SK-N-SH treated with all-trans-retinoic acid at 6 μM for 48 hours (cell line): ENCODE data around the gene GMPPB.

Experiments used
- ATAC-seq: fragments of 200-7000 bp; cut with Tn5 transposase; 3 replicates; pipeline ENCODE4 v1.9.1; 2020; ENCODE audit warnings: mild to moderate bottlenecking, moderate library complexity
- ESRRG ChIP-seq: fragments of 250-450 bp; sonication (Bioruptor Pico); IDR thresholded peaks from 2 replicates; pipeline ENCODE4 v1.6.1; 2021; ENCODE audit warnings: mild to moderate bottlenecking
- GLIS3 ChIP-seq: fragments of 250-450 bp; sonication (Bioruptor Pico); IDR thresholded peaks from 2 replicates; pipeline ENCODE4 v1.5.0; 2020; ENCODE audit warnings: mild to moderate bottlenecking, moderate library complexity
- ISL1 ChIP-seq: fragments of 250-450 bp; sonication (Bioruptor Pico); IDR thresholded peaks from 2 replicates; pipeline ENCODE4 v2.1.2; 2022; ENCODE audit warnings: mild to moderate bottlenecking, moderate library complexity
- PPARA ChIP-seq: fragments of 250-450 bp; sonication (Bioruptor Pico); IDR thresholded peaks from 2 replicates; pipeline ENCODE4 v1.5.0; 2020; ENCODE audit warnings: mild to moderate bottlenecking, borderline replicate concordance
- RARB ChIP-seq: fragments of 250-450 bp; sonication (Bioruptor Pico); IDR thresholded peaks from 2 replicates; pipeline ENCODE4 v1.8.0; 2021; ENCODE audit warnings: mild to moderate bottlenecking, moderate library complexity
- SNAI2 ChIP-seq: fragments of 250-450 bp; sonication (Bioruptor Pico); IDR thresholded peaks from 2 replicates; pipeline ENCODE4 v1.5.0; 2020; ENCODE audit warnings: mild to moderate bottlenecking, moderate library complexity
- TCF4 ChIP-seq: fragments of 250-450 bp; sonication (Bioruptor Pico); IDR thresholded peaks from 2 replicates; pipeline ENCODE4 v1.8.0; 2021; ENCODE audit warnings: mild to moderate bottlenecking, moderate library complexity, borderline replicate concordance
- TOX ChIP-seq: fragments of 250-450 bp; sonication (Bioruptor Pico); IDR thresholded peaks from 2 replicates; pipeline ENCODE4 v1.8.0; 2021; ENCODE audit warnings: mild to moderate bottlenecking, moderate library complexity, borderline replicate concordance
- ZC3H10 ChIP-seq: fragments of 250-450 bp; sonication (Bioruptor Pico); IDR thresholded peaks from 2 replicates; pipeline ENCODE4 v1.5.1; 2021; ENCODE audit warnings: mild to moderate bottlenecking, moderate library complexity
- ZFP3 ChIP-seq: fragments of 250-450 bp; sonication (Bioruptor Pico); IDR thresholded peaks from 2 replicates; pipeline ENCODE4 v1.5.0; 2020; ENCODE audit warnings: mild to moderate bottlenecking, moderate library complexity
- ZFP30 ChIP-seq: fragments of 450-650 bp; formaldehyde crosslinking; IDR thresholded peaks from 2 replicates; pipeline ENCODE4 v1.5.0; 2022; ENCODE audit warnings: mild to moderate bottlenecking, moderate library complexity
- ZNF565 ChIP-seq: fragments of 450-650 bp; formaldehyde crosslinking; conservative IDR thresholded peaks from 2 replicates; pipeline ENCODE4 v1.5.0; 2020; ENCODE audit warnings: low read depth, mild to moderate bottlenecking, moderate library complexity
- ZNF70 ChIP-seq: fragments of 450-650 bp; formaldehyde crosslinking; IDR thresholded peaks from 2 replicates; pipeline ENCODE4 v1.5.0; 2020; ENCODE audit warnings: mild to moderate bottlenecking, moderate library complexity
- ZNF8 ChIP-seq: fragments of 450-650 bp; formaldehyde crosslinking; IDR thresholded peaks from 2 replicates; pipeline ENCODE4 v1.5.0; 2020; ENCODE audit warnings: mild to moderate bottlenecking, moderate library complexity
- TF ChIP-seq, protein P1 (sequence below): fragments of 250-450 bp; sonication (Bioruptor Pico); IDR thresholded peaks from 2 replicates; pipeline ENCODE4 v1.8.0; 2021; ENCODE audit warnings: low read depth, mild to moderate bottlenecking, moderate library complexity, borderline replicate concordance
- TF ChIP-seq, protein P2 (sequence below): fragments of 250-450 bp; sonication (Bioruptor Pico); IDR thresholded peaks from 2 replicates; pipeline ENCODE4 v1.5.0; 2020; ENCODE audit warnings: mild to moderate bottlenecking, moderate library complexity
- TF ChIP-seq, protein P3 (sequence below): fragments of 250-450 bp; sonication (Bioruptor Pico); IDR thresholded peaks from 2 replicates; pipeline ENCODE4 v1.5.1; 2021; ENCODE audit warnings: mild to moderate bottlenecking, moderate library complexity
- TF ChIP-seq, protein P4 (sequence below): fragments of 250-450 bp; sonication (Bioruptor Pico); IDR thresholded peaks from 2 replicates; pipeline ENCODE4 v1.8.0; 2020; ENCODE audit warnings: mild to moderate bottlenecking, moderate library complexity, borderline replicate concordance

Gene GMPPB

DNA sequence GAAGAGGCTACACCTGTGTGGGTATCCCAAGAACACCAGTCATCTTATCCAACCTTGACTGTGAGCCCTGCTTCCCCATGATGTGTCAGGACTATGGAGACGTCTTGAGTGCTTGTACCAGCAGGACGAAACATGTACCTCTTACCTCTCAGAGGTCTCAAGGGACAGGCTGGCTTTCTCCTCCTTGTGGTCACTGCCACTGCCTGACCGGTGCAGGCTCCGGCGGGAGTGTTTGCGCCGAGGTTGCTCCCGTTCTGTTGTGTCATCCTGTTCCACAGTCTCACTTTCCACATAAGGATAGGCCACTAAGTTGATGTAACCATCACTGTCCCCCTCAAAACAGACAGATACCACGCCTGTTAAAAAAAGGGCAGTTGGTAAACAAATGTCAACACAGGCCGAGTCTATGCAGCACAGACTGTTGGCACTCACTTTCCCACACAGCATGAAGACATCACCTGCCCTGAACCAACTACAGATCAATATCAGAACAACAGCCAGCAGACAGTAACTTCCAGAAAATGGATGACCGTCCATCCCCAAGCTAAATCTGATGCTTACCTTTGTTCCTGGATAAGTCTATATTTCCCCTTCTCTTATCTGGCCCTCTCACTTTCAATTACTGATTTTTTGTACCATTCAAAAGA is 14.4 kb upstream of the GMPPB start (continued):
- TF ChIP-seq ESRRG (CRISPR knock-in tag) = no peak
- no peak for TF ChIP-seq ISL1 (CRISPR knock-in tag)
- TF ChIP-seq ZFP3 (CRISPR knock-in tag) = no peak
- no peak for TF ChIP-seq ZFP30 (CRISPR knock-in tag)
- no peak for TF ChIP-seq SNAI2
- TF ChIP-seq TCF4 = no peak

DNA sequence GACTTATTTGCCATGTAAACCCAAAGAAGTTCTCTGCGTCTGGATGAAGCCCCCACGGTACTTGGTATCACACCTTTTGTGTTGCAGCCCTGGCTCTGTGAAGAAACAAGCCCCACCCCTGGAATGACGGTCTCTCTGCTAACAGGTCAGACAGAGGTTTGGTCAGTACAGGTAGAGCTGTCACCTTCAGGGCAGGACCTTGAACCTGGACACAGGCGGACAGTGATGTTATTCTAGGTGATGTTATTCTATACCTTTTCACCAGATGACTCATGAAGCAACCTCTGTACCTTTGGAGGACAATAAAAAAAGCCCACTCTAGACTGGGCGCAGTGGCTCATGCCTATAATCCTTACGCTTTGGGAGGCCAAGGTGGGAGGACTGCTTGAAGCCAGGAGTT is 11.0 kb upstream of the GMPPB start:
- no peak for ATAC-seq
- TF ChIP-seq ZFP3 (CRISPR knock-in tag) (no peak), SNAI2 (no peak)

DNA sequence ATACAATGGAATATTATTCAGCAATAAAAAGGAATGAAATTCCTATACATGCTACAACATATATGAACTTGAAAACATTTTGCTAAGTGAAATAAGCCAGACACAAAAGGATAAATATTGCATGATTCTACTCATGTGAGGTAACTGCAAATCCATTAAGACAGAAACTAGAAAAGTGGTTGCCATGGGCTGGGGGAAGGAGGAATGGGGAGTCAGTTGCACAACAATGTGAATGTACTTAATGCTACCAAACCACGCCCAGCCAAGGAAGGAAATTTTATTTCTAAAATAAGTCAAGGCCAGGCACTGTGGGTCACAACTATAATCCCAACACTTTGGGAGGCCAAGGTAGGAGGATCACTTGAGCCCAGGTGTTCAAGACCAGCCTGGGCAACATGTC is 9.8 kb upstream of the GMPPB start:
- ATAC-seq = no peak
- TF ChIP-seq RARB (CRISPR knock-in tag) = no peak
- TF ChIP-seq ISL1 (CRISPR knock-in tag) = no peak
- TF ChIP-seq PPARA = no peak
- TF ChIP-seq ZFP3 (CRISPR knock-in tag) = no peak
- no peak for TF ChIP-seq SNAI2

DNA sequence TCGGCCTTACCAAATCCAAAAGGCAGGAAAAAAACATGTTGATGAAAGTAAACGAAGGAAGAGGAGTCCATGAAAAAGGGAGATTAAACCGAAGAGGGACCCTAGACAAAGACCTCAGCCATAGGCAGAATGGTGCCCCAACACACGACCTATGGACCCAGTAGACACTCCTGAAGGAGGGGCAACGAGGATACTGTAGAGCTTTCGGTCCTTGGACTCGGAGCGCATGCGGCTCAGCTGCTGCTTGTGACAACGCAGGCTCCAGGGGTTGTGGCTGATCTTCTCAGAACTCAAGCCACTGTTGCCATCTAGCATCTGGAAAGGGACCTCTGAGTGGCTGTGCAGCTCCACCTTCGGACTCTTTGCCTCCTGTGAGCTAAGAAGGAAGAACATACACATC is 8.8 kb upstream of the GMPPB start:
- ATAC-seq = no peak

DNA sequence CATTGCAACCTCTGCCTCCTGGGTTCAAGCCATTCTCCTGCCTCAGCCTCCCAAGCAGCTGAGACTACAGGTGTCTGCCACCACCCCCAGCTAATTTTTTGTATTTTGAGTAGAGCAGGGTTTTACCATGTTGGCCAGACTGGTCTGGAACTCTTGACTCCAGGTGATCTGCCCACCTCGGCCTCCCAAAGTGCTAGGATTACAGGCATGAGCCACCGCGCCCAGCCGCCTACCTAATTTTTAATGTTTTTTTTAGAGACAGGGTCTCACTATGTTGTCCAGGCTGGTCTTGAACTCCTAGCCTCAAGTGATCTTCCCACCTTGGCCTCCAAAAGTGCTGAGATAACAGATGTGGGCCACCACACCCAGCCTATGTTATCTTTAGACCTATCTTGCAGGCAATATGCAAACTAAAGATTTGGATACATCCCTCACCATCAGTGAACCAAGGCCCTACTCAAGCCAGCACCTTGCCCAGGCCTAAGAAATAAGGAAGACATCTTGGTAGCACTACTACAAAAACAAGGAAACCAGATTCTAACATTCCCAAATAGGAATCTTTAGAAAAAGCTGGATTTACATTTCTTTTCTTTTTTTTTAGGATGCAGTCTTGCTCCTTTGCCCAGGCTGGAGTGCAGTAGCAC is 6.3 kb upstream of the GMPPB start:
- no peak for ATAC-seq
- TF ChIP-seq ESRRG (CRISPR knock-in tag) (no peak), ZFP30 (CRISPR knock-in tag) (no peak), RARB (CRISPR knock-in tag) (no peak), ISL1 (CRISPR knock-in tag) (no peak), ZNF565 (CRISPR knock-in tag) (no peak), ZFP3 (CRISPR knock-in tag) (no peak), TCF4 (no peak), ZNF8 (CRISPR knock-in tag) (no peak), ZC3H10 (CRISPR knock-in tag) (no peak), PPARA (no peak)
- TF ChIP-seq, protein P1, sequence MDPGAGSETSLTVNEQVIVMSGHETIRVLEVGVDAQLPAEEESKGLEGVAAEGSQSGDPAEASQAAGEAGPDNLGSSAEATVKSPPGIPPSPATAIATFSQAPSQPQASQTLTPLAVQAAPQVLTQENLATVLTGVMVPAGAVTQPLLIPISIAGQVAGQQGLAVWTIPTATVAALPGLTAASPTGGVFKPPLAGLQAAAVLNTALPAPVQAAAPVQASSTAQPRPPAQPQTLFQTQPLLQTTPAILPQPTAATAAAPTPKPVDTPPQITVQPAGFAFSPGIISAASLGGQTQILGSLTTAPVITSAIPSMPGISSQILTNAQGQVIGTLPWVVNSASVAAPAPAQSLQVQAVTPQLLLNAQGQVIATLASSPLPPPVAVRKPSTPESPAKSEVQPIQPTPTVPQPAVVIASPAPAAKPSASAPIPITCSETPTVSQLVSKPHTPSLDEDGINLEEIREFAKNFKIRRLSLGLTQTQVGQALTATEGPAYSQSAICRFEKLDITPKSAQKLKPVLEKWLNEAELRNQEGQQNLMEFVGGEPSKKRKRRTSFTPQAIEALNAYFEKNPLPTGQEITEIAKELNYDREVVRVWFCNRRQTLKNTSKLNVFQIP (CRISPR knock-in tag) = no peak
- TF ChIP-seq, protein P2, sequence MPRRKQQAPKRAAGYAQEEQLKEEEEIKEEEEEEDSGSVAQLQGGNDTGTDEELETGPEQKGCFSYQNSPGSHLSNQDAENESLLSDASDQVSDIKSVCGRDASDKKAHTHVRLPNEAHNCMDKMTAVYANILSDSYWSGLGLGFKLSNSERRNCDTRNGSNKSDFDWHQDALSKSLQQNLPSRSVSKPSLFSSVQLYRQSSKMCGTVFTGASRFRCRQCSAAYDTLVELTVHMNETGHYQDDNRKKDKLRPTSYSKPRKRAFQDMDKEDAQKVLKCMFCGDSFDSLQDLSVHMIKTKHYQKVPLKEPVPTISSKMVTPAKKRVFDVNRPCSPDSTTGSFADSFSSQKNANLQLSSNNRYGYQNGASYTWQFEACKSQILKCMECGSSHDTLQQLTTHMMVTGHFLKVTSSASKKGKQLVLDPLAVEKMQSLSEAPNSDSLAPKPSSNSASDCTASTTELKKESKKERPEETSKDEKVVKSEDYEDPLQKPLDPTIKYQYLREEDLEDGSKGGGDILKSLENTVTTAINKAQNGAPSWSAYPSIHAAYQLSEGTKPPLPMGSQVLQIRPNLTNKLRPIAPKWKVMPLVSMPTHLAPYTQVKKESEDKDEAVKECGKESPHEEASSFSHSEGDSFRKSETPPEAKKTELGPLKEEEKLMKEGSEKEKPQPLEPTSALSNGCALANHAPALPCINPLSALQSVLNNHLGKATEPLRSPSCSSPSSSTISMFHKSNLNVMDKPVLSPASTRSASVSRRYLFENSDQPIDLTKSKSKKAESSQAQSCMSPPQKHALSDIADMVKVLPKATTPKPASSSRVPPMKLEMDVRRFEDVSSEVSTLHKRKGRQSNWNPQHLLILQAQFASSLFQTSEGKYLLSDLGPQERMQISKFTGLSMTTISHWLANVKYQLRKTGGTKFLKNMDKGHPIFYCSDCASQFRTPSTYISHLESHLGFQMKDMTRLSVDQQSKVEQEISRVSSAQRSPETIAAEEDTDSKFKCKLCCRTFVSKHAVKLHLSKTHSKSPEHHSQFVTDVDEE = no peak

More for the DNA sequence above, 8.8 kb upstream of the GMPPB start:
- TF ChIP-seq PPARA (no peak), ISL1 (CRISPR knock-in tag) (no peak), TCF4 (no peak), GLIS3 (CRISPR knock-in tag) (no peak), ZFP30 (CRISPR knock-in tag) (no peak), ZNF70 (CRISPR knock-in tag) (no peak), TOX (no peak)
- TF ChIP-seq, protein P3, sequence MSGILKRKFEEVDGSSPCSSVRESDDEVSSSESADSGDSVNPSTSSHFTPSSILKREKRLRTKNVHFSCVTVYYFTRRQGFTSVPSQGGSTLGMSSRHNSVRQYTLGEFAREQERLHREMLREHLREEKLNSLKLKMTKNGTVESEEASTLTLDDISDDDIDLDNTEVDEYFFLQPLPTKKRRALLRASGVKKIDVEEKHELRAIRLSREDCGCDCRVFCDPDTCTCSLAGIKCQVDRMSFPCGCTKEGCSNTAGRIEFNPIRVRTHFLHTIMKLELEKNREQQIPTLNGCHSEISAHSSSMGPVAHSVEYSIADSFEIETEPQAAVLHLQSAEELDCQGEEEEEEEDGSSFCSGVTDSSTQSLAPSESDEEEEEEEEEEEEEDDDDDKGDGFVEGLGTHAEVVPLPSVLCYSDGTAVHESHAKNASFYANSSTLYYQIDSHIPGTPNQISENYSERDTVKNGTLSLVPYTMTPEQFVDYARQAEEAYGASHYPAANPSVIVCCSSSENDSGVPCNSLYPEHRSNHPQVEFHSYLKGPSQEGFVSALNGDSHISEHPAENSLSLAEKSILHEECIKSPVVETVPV (CRISPR knock-in tag) = no peak
- TF ChIP-seq, protein P2 = no peak
- TF ChIP-seq, protein P4, sequence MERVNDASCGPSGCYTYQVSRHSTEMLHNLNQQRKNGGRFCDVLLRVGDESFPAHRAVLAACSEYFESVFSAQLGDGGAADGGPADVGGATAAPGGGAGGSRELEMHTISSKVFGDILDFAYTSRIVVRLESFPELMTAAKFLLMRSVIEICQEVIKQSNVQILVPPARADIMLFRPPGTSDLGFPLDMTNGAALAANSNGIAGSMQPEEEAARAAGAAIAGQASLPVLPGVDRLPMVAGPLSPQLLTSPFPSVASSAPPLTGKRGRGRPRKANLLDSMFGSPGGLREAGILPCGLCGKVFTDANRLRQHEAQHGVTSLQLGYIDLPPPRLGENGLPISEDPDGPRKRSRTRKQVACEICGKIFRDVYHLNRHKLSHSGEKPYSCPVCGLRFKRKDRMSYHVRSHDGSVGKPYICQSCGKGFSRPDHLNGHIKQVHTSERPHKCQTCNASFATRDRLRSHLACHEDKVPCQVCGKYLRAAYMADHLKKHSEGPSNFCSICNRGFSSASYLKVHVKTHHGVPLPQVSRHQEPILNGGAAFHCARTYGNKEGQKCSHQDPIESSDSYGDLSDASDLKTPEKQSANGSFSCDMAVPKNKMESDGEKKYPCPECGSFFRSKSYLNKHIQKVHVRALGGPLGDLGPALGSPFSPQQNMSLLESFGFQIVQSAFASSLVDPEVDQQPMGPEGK = no peak
